AG09309 (cell line): ENCODE data around the gene PGM1.

ENCODE experiments used
- DNase-seq: peaks from one replicate; pipeline ENCODE4 v3.0.0-alpha.2; 2010; ENCODE audit warnings: low read depth
- H3K4me3 ChIP-seq: 2 replicates; pipeline ENCODE4 v1.5.1; 2011; ENCODE audit warnings: mild to moderate bottlenecking, low read depth, low read length, moderate library complexity; ENCODE audit not compliant: control insufficient read depth
- CTCF ChIP-seq: IDR thresholded peaks from 2 replicates; pipeline ENCODE4 v1.5.1; 2011; ENCODE audit warnings: mild to moderate bottlenecking, low read depth, low read length, inconsistent platforms; ENCODE audit not compliant: insufficient read depth, control insufficient read depth; ENCODE audit errors: missing control alignments

PGM1 gene

GRCh38 chr1:63659448-63659847 lies 66.2 kb downstream of the PGM1 start:
- DNase-seq = no peak
- H3K4me3 ChIP-seq = no peak overlapping the region
- no peak for TF ChIP-seq CTCF

DNA sequence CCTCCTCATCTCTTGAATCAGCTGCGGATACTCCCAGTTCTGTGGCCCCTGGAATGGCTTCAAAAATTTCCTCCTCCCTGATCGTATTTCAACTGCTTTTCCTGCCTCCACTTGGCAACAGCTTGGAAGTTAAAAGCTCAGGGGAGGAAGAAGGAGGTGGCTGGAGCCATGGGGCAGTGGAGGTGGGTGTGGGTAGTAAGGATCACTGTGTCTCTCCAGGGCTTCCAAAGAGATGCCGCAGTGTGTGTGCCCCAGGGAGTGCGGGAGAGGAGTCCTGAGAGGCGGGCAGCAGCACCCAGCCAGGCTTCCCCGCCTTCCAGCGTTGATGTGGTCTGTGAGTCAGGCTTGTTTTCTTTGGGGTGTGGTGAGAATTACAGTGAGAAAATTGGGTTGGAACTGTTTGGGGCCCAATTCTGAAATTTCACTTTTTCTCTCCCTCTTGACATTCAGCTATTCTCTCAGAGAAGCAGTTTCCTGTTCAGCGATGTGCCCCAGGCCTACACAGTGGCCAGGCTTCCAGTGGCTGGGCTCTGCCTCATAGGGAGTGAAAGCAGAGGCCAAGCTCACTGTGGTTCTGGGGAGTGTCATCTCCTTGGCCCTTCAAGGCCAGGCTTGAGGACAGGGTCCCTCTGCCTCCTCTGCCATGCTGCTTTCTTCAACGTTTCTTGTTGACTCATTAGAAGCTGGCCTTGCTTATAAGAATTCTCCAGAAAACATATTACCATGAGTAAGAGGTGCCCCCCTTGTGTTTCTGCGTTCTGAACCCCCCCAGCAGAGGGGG lies 69.0 kb downstream of the PGM1 start:
- DNase-seq = peak; percentile 64
- no peak overlapping the region for H3K4me3 ChIP-seq
- no peak for TF ChIP-seq CTCF

GRCh38 chr1:63662841-63663240 lies 69.6 kb downstream of the PGM1 start:
- no peak for TF ChIP-seq CTCF
- H3K4me3 ChIP-seq = no peak overlapping the region
- no peak for DNase-seq

DNA sequence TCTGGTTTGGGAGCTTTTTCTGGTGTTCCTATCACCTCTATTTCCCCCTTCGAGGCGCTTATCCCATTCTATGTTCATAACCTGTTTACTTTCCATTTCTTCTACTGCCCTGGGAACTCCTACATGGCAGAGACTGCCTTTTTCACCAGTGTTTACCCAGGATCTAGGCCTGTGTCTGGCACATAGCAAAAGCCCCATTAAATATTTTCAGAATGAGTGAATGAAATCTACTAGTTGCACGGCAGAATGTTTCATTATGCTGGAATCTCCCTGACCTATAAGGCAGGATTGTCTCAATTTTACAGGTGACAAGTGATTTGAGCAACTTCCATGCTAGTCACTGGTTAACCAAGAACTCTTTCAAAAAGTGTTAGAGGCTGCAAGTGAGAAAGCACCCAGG lies 70.1 kb downstream of the PGM1 start:
- H3K4me3 ChIP-seq = no peak overlapping the region
- no peak for TF ChIP-seq CTCF
- DNase-seq = no peak

- no peak overlapping the region for H3K4me3 ChIP-seq
- no peak for DNase-seq
Observed at GRCh38 chr1:63663873-63664272, 70.7 kb downstream of the PGM1 start.

GRCh38 chr1:63664742-63665141 lies 71.5 kb downstream of the PGM1 start:
- no peak for DNase-seq
- H3K4me3 ChIP-seq = no peak overlapping the region
- no peak for TF ChIP-seq CTCF

More at GRCh38 chr1:63663873-63664272, 70.7 kb downstream of the PGM1 start:
- TF ChIP-seq CTCF = no peak

DNA sequence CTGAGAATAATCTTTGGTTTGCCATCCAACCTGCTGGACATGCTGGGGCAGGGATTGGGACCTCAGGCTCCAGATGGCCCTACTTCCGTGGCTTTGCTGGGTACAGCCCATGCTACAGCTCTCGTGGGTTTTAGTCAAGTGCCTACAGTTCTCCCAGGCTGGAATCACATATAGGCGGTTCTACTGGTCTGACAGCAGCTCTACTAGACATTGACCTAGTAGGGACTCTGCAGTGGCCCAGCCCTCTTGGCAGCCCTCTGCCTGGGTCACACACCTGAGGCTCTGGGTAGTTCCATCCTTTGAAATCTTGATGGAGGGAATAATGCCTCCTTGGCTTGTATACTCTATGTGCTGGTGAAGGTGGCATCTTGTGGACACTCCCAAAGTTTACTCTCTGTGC lies 72.2 kb downstream of the PGM1 start:
- DNase-seq = no peak
- no peak overlapping the region for H3K4me3 ChIP-seq
- TF ChIP-seq CTCF = no peak
